ENCODE data around the gene SPHK1.

- TF ChIP-seq POLR2A (IDR thresholded peaks at IDR 0.05) = no peak
- no peak for TF ChIP-seq CTCF (IDR thresholded peaks at IDR 0.05)
- no peak for TF ChIP-seq POLR2AphosphoS5 (IDR thresholded peaks at IDR 0.05)
- no peak for TF ChIP-seq EP300 (IDR thresholded peaks at IDR 0.05)
Observed at GRCh38 chr17:76384987-76385891, 830 bp downstream of the SPHK1 start.
